DND-41 (cell line): ENCODE measurements around the gene NUP210L.

ENCODE experiments used
- CTCF ChIP-seq: IDR thresholded peaks from 2 replicates; pipeline ENCODE4 v1.5.1; 2012; ENCODE audit warnings: borderline replicate concordance, low read length, moderate library complexity, mild to moderate bottlenecking; ENCODE audit not compliant: poor library complexity, severe bottlenecking; ENCODE audit errors: extremely low read depth
- EZH2 ChIP-seq: IDR thresholded peaks from 3 replicates; pipeline ENCODE4 v1.6.1; 2012; ENCODE audit warnings: borderline replicate concordance, low read depth, mild to moderate bottlenecking, moderate library complexity, low read length, inconsistent platforms; ENCODE audit not compliant: severe bottlenecking

- TF ChIP-seq CTCF (no peak), EZH2 (no peak)
These were observed 67.3 kb downstream of the NUP210L start for GRCh38 chr1:154087574-154087973.
